Measurements from ENCODE around the gene AHCYL2.

- no peak for TF ChIP-seq EP300 (IDR thresholded peaks at IDR 0.05)
- no peak for TF ChIP-seq CTCF (IDR thresholded peaks at IDR 0.05)
- TF ChIP-seq POLR2A (IDR thresholded peaks at IDR 0.05), result no peak
Observed at GRCh38 chr7:129213828-129214227, 11.0 kb upstream of the AHCYL2 start.

All from gastroesophageal sphincter (tissue), 3 donors.